Endothelial cell (in vitro differentiated cells): ENCODE data around the gene RSRC2. TPM values are rescaled to one million over a fixed set of nuclear protein-coding genes. Genes with fewer than 3 reads are reported as not detected.
"Not testable (repeated sequence)": the region's sequence is repeated elsewhere in the genome, so short reads cannot be mapped to it uniquely, and the experiment has no call there.

ENCODE experiments used
- DNase-seq: peaks from one replicate; pipeline ENCODE4 v3.0.0; 2021; ENCODE audit warnings: low spot score
- H3K27ac Mint-ChIP-seq: one replicate; pipeline ENCODE4 v1.8.0; 2021; ENCODE audit warnings: mixed read lengths, inconsistent platforms; ENCODE audit not compliant: unreplicated experiment
- H3K27me3 Mint-ChIP-seq: one replicate; pipeline ENCODE4 v1.8.0; 2021; ENCODE audit warnings: mild to moderate bottlenecking, moderate library complexity, mixed read lengths, inconsistent platforms; ENCODE audit not compliant: unreplicated experiment
- H3K36me3 Mint-ChIP-seq: one replicate; pipeline ENCODE4 v1.8.0; 2021; ENCODE audit warnings: mild to moderate bottlenecking, low read depth, mixed read lengths, inconsistent platforms; ENCODE audit not compliant: unreplicated experiment
- H3K4me1 Mint-ChIP-seq: one replicate; pipeline ENCODE4 v1.8.0; 2021; ENCODE audit warnings: mild to moderate bottlenecking, mixed read lengths, inconsistent platforms; ENCODE audit not compliant: unreplicated experiment
- H3K4me3 Mint-ChIP-seq: one replicate; pipeline ENCODE4 v1.8.0; 2021; ENCODE audit warnings: mild to moderate bottlenecking, mixed read lengths, inconsistent platforms; ENCODE audit not compliant: unreplicated experiment
- H3K9me3 Mint-ChIP-seq: one replicate; pipeline ENCODE4 v1.8.0; 2021; ENCODE audit warnings: mixed read lengths, inconsistent platforms; ENCODE audit not compliant: unreplicated experiment
- CTCF ChIP-seq: fragments of 200-600 bp; sonication (generic); IDR thresholded peaks from one replicate; pipeline ENCODE4 v1.5.0; 2021; ENCODE audit warnings: antibody characterized with exemption; ENCODE audit not compliant: unreplicated experiment
- total RNA-seq: library from RNA; stranded (reverse); fragmentation: NEBNext Ultra II Directional; extraction: Animal tissue kit (Norgen Biotek cat#: 25700); gene quantifications from one replicate; pipeline ENCODE4 v1.2.1, GENCODE V29; 2021; ENCODE audit not compliant: unreplicated experiment

Gene RSRC2
- total RNA-seq, 1 donor from 2014 or later: 75.2 TPM

DNA sequence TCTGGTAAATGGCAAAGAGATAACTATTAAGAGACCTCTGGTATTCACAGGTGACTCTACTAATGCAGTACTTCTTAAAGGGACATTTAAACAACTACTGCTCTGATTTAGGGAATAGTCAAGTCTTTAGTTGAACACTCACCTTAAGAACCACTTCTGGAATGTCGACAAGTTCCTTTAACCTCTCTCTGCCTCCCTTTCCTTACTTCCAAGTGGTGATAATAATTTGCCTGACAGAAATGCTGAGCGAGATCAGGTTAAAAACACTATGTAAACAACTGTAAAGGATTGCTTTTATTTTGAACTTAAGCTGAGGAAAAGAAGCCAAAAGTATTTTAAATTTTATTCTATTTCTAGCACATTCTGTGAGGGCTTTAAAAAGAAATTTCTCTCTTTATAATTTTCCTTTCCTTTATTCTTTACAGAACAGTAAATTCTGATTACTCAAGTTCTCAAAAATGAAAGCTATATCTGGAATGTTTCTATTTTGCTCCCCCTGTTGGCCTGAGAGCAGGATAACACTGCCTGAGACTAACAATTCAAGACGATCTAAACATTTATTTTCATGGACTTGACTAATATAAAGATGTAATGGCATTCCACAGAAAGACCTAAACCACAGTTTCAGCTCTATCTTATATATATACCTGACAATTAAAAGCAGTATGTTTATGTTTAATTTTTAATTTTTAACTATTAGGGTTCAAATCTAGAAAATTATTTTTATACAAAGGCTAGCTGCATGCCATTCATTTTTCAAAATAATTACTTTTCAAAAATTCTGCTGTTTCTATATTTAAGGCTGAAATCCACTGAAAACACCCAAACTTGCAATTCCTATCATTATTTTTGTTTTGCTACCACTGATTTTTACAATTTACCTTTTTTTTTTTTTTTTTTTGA is 55.2 kb downstream of the RSRC2 start:
- Mint-ChIP-seq H3K9me3 (no peaks in the 10 kb centered on the region), H3K27me3 (peaks cover 1% of the 10 kb centered on the region), H3K4me3 (no peak overlapping the region), H3K4me1 (no peaks in the 10 kb centered on the region), H3K36me3 (peaks cover 18% of the 10 kb centered on the region), H3K27ac (peak overlapping the region; percentile 45)
- no peak for DNase-seq
- peak; percentile 72 for TF ChIP-seq CTCF

- not testable (repeated sequence) for H3K27me3 Mint-ChIP-seq, DNase-seq, H3K9me3 Mint-ChIP-seq, H3K4me1 Mint-ChIP-seq, H3K4me3 Mint-ChIP-seq, H3K27ac Mint-ChIP-seq
- peaks cover 13% of the 10 kb centered on the region for H3K36me3 Mint-ChIP-seq
These were observed 56.2 kb downstream of the RSRC2 start for GRCh38 chr12:122470576-122470975.

DNA sequence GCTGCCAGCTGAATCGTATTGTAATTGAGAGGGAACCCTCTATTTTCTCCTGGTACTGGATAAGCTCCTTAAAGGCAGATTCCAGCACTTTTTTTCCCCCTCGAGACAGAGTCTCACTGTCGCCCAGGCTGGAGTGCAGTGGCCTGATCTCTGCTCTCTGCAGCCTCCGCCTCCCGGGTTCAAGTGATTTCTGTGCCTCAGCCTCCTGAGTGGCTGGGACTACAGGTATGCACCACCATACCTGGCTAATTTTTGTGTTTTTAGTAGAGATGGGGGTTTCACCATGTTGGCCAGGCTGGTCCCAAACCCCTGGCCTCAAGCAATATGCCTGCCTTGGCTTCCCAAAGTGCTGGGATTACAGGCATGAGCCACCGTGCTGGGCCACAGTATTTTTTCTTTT is 56.9 kb downstream of the RSRC2 start:
- not testable (repeated sequence) for H3K4me1 Mint-ChIP-seq, H3K4me3 Mint-ChIP-seq, H3K27ac Mint-ChIP-seq, DNase-seq, H3K36me3 Mint-ChIP-seq, H3K9me3 Mint-ChIP-seq, H3K27me3 Mint-ChIP-seq

DNA sequence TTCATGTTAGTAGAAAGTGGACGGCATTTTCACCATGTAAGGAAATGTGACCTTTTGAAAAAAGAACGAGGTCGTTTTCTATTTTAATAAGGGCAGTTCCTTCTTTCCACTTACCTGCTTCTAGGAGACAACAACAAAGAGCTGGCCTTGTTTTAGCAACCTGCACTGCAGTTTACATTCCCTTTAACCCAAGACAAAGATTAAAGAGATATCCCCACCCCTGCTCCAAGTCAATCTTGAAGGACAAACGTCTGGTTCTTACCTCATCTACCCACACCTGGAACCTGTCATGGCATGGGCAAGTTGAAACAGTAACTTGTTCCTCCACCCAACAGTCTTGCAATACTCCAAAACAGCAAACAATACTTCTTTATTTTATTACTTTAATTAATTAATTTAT is 58.8 kb downstream of the RSRC2 start:
- no peak for TF ChIP-seq CTCF
- H3K4me1 Mint-ChIP-seq: no peaks in the 10 kb centered on the region
- no peak for DNase-seq
- no peak overlapping the region for H3K27ac Mint-ChIP-seq
- no peaks in the 10 kb centered on the region for H3K9me3 Mint-ChIP-seq
- H3K36me3 Mint-ChIP-seq: no peaks in the 10 kb centered on the region
- no peaks in the 10 kb centered on the region for H3K27me3 Mint-ChIP-seq
- H3K4me3 Mint-ChIP-seq: peak overlapping the region; percentile 39

DNA sequence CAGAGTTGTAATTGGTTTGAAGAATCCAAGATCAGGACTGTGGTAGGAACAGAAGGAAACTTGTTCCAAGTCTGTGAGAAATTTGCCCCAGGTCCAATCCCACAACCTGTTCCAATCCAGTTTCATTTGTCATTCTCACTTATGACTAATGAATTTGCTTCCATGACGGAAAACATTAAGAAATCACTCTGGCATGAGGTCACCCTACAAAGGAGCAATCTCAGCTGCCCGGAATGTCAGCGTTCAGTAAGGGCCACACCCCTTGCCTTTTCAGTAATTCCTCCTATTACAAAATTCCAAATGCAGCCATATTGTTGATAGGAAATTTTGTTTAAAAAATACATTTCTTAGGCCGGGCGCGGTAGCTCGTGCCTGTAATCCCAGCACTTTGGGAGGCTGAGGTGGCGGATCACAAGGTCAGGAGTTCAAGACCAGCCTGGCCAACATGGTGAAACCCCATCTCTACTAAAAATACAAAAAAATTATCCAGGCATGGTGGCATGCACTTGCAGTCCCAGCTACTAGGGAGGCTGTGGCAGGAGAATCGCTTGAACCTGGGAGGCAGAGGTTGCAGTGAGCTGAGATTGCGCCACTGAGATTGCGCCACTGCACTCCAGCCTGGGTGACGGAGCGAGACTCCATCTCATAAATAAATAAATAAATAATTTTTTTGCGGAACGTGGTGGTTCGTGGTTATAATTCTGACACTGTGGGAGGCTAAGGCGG is 62.3 kb downstream of the RSRC2 start:
- not testable (repeated sequence) for DNase-seq, H3K4me3 Mint-ChIP-seq, H3K36me3 Mint-ChIP-seq, H3K27ac Mint-ChIP-seq, H3K27me3 Mint-ChIP-seq, H3K9me3 Mint-ChIP-seq, H3K4me1 Mint-ChIP-seq

- Mint-ChIP-seq H3K27me3 (no peaks in the 10 kb centered on the region), H3K9me3 (no peaks in the 10 kb centered on the region), H3K4me1 (no peaks in the 10 kb centered on the region), H3K4me3 (no peak overlapping the region), H3K36me3 (no peaks in the 10 kb centered on the region), H3K27ac (no peak overlapping the region)
- no peak for TF ChIP-seq CTCF
- no peak for DNase-seq
These were observed 66.1 kb downstream of the RSRC2 start for GRCh38 chr12:122460641-122461040.
